COLO668 (cell line): ENCODE results near the gene POMT1.
"Not testable (repeated sequence)": the region's sequence is repeated elsewhere in the genome, so short reads cannot be mapped to it uniquely, and the experiment has no call there.

ENCODE experiments used
- DNase-seq: peaks from one replicate; lab custom pipeline; 2025; ENCODE audit not compliant: unreplicated experiment; lab: John Stamatoyannopoulos, UW

POMT1 gene

DNA sequence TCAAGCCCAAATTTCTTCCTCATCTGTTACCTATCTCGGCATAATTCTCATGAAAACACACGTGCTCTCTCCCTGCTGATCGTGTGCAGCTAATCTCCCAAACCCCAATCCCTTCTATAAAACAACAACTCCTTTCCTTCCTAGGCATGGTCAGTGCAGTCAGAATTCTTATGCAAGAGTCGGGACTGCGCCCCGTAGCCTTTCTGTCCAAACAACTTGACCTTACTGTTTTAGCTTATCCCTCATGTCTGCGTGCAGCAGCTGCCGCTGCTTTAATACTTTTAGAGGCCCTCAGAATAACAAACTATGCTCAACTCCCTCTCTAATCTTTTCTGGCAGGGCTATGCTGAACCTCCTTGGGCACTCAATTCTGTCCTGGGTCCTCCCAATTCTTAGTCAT, 47.7 kb downstream of the POMT1 start:
- not testable (repeated sequence) for DNase-seq

DNA sequence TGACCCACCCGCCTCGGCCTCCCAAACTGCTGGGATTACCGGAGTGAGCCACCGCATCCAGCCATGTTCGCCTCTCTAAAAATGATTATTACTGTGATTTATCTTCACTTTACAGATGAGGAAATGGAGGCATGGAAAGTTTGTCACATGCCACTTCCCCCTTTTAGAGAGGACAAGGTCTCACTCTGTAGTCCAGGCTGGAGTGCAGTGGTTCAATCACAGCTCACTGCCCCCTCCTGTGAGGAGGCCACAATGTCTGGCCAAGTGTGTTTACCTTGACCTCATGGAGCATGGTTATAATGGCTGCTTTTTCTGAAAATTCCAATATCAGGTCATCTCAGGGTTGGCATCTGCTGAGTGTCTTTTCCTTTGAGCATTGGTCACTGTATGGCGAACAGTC, 49.3 kb downstream of the POMT1 start:
- DNase-seq, result no peak

DNA sequence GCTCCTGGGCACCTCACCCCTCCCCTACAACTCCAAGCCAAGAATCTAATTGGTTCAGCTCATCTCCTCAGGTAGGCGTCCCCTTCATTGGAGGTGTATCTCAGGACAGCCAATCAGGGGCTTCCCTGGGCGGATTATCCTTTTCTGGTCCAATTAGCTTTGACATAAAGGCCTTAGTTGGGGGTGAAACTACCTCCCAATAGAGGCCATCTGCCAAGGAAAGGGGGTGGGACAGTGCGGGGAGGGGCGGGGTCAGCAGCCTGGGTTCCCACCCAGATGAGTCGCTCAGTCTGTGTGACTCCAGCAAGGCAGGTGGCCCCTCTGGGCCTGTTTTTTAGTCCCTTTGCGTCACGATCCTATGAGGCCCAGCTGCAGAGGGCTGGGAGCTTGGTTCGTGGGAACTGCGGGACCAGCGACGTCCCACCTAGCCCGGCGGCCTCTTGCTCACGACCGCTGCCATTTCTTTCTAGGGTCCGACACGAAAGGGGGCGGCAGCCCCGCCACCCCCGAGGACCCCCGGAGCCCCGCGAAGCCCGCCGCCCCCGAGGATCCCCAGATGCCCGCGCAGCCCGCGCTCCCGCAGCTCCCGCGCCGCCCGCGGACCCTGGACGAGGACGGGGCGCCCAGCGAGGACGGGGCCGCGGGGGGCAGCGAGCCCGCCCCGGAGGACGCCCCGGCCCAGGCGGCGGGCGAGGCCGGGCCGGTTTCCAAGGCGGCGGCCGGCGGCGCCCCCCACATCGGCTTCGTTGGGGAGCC, 51.5 kb downstream of the POMT1 start:
- DNase-seq, result no peak

DNA sequence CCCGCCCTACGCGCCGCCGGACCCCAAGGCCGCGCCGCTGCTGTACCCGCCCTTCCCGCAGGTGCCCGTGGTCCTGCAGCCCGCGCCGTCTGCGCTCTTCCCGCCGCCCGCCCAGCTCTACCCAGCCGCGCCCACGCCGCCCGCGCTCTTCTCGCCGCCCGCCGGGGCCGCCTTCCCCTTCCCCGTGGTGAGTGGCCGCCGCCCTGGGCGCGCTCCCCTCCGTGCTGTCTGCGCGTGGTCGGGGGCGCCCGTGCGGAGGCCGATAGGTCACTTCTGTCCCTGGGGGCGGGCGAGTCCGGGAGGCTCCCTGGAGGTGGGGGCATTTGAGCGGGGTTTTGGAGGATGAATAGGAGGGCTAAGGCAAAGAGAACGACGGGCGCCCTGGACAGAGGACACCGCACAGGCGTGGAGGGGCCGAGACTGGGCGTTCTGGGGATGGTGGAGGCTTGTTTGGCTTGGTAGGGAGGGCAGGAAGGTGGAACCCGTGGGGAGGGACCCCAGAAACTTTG, 52.2 kb downstream of the POMT1 start:
- no peak for DNase-seq

GRCh38 chr9:131555841-131556673, 53.3 kb downstream of the POMT1 start:
- DNase-seq, result no peak

GRCh38 chr9:131557855-131558548, 55.3 kb downstream of the POMT1 start:
- DNase-seq, result no peak

DNA sequence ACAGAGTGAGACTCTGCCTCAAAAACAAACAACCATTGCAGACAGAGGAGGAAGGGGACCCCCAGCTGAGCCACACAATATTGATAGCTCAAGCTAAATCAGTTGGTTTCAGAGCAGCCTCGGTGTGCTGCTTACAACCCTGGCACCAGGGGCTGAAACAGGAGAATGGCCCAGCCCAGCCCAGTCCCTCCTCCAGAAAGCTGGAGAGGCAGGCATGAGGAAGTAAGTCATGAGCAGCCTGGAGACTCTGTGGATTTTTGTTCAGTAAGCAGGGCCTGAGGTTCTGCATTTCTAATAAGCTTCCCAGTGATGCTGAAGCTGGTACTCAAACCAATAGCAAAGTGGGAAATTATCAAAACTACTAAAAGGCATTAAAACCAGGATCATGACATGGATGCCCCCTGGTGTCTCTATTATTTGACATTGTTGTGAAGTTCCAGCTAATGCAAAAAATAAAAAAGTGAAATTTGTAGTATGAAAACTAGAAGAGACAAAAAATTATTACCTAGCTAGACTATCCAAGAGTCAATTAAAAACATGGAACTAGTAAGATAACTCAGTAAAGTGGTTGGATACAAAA, 56.8 kb downstream of the POMT1 start:
- DNase-seq, result no peak

DNA sequence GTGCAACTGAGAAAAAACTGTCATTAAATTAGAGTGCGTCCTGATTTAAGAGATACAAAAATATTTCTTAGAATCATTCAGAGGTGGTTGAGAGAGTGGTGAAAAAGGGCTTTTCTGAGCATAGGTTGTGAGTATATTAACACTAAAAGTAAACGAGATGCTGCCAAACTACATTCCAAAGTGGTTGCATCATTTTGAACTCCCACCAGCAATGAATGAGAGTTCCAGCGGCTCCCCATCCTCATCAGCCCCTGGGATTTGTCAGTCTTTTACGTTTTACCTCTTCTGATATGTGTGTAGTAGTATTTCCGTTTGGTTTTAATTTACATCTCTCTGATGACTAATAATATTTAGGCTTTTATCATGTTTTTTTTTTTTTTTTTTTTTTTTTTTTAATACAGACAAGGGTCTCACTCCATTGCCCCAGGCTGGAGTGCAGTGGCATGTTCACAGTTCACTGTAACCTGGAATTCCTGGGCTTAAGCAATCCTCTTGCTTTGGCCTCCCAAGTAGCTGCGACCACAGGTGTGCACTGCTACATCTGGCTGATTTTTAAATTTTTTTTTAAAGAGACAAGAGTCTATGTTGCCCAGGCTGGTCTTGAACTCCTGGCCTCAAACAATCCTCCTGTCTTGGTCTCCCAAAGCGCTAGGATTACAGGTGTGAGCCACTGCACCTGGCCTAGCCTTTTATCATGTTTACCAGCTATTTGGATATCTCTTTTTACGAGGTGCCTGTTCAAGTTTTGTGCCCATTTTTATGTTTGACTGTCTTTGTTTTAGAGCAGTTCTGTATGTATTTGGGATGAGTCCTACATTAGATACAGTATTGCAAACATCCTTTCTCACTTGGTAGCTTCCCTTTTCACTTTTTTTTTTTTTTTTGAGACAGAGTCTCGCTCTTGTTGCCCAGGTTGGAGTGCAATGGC, 59.6 kb downstream of the POMT1 start:
- no peak for DNase-seq

DNA sequence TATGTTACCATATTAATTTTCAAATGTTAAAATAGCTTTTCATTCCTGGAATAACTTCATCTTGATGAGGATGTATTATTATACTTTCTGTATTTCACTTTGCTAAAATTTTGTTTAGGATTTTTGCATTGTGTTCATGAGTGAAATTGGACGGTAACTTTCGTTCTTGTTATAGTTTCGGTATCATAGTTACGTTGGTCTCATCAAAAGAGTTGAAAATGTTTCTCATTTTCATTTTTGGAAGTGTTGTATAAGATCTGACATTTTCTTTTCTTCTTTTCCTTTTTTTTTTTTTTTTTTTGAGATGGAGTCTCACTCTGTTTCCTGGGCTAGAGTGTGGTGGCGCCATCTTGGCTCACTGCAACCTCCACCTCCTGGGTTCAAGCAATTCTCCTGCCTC, 62.7 kb downstream of the POMT1 start:
- DNase-seq, result no peak

GRCh38 chr9:131566158-131566557, 63.4 kb downstream of the POMT1 start:
- DNase-seq, result no peak

DNA sequence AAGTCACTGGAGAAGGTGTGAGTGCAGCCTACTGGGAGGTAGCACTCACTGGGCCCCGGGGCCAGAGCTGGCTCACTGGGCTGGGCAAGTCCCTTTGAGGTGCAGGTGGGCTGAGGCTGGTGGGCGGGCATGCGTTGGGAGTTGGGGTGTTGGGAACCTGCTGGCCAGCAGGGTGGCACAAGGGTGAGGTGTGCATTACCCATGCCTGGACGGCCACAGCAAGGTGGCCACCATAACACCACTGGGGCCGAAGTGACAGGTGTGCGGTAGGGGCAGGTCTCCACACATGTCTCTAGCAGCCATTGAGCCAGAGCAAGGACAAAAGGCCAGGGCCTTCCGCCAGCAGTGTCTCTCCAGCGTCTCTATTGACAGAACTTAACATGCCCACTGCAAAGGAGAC, 65.2 kb downstream of the POMT1 start:
- DNase-seq, result no peak
